GM19463 (cell line): Measurements from ENCODE around the gene ZFPM1.

ENCODE experiments used
- ATAC-seq: cut with Tn5 transposase; IDR thresholded peaks from one replicate; pipeline ENCODE4 v1.9.1; 2021; ENCODE audit warnings: mild to moderate bottlenecking, moderate library complexity; ENCODE audit not compliant: unreplicated experiment

Gene ZFPM1

GRCh38 chr16:88536510-88536909, 83.4 kb downstream of the ZFPM1 start:
- ATAC-seq: no peak

- no peak for ATAC-seq
Observed at GRCh38 chr16:88536971-88537751, 84.1 kb downstream of the ZFPM1 start.

- ATAC-seq: no peak
Observed at GRCh38 chr16:88537859-88538258, 84.8 kb downstream of the ZFPM1 start.

- ATAC-seq: no peak
Observed at GRCh38 chr16:88538366-88539060, 85.4 kb downstream of the ZFPM1 start.

- no peak for ATAC-seq
Observed at GRCh38 chr16:88539261-88539651, 86.2 kb downstream of the ZFPM1 start.

DNA sequence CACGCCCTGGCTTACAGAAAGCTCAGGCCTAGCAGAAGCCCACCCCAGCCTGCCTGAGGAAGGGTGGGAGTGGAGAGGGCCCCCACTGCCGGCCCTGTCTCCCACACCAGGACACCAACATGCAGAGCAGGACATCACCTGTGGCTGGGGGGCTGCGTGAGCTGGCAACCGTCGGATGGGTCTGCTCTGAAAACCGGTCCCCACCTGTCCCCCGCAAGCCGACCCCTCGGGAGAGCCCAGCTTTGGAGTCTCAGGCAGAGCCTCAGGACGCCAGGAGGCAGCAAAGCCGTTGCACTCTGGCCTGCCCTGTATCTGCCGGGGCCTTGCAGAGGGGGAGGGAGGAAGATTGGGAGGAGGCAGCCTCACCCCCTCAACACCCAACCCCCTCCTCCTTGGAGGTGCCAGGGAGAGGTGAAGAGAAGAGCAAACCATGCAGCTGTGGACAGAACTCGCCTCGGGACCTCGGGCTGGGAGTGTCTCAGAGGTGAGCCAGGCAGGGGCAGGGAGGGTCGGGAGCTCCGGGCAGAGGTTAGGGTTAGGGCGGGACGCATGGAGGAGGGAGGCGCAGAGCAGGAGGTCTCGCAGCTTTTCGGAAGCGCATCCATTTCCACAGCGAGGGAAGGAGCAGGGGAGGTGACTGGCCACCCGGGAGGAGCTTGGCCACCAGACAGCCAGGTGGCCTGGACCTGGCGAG, 86.7 kb downstream of the ZFPM1 start:
- no peak for ATAC-seq

DNA sequence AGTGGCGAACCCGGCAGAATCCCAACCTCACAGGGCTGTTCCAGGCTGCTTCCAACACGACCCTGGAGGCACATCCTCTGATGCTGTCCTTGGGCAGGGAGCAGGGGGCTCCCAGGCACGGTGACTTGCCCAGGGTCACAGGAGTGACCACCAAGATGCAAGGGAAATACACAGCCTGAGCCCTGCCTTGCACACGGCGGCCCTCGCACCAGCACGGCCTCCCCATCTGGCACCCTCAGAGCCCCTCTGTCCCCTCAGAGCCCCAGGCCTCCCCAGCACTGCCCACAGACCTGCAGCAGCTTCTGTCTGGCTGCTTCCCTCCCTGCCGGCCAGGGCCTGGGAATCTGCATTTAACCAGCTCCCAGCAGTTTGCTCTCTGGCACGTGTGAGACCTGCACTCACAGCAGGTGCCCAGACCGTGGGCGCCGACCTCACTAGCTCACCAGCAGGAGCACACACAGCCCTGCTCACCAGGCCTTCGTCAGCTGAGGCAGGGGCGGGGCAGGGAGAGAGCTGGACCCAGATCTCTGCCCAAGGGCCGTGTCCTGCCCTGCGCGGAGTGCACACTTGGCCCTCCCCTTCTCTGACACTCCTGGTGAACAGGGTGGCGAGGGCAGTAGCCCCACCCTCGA, 87.4 kb downstream of the ZFPM1 start:
- no peak for ATAC-seq

DNA sequence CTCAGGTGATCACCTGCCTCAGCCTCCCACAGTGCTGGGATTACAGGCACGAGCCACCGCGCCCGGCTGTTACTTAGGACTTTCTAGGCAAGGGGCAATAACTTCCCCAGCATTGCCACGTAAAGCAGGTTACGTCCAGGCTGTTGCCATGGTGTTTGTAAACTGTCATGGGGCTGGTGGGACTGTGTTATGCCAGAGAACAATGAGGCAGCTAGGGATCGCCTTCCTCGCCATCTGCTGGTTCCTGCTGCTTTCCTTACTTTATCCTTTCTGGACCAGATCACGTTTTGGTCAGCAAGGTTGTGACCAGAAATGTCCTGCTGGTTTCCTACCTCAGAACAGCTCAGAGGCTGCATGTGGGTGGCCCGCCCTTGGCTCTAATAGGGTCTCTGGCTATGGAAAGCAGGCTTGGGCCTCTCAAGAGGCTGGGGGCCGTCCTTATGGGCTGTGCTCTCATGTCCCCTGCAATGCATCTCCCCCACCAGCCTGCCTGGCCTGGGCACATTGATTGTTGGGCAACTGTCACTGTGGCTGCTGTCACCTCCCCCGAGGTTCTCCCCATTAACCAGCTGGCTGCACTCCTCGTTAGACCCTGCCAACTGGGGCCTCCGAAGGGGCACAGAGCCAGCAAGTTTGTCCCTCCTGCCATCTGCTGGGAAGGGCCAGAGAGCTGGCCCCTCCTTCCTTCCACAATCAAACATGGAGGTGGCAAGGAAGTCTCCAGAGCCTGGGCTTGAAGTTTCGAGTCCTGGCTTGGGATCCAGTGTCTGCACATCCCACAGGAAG, 88.9 kb downstream of the ZFPM1 start:
- ATAC-seq: no peak

DNA sequence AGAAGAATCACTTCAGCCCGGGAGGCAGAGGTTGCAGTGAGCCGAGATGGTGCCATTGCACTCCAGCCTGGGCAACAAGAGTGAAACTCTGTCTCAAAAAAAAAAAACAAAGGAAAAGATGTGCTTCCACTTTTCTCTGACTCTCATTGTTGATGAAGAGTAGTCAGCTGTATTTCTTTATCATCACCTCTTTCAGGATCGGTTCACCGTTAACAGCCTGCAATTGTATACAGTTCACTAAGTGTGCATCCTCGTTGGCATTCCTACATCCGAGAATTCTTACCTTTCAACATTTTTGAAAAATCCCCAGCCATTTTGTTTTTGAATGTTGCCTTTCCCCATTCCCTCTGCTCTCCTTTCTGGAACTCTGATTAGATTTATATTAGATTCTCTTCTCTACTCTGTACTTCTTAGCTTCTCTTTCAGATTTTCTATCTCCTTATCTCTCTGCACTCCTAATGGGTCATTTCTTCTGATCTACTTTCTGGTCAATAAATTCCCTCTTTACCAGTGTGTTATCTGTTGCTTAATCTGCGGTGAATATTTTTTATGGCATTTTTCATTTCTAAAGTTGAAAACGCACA, 90.2 kb downstream of the ZFPM1 start:
- ATAC-seq: no peak

DNA sequence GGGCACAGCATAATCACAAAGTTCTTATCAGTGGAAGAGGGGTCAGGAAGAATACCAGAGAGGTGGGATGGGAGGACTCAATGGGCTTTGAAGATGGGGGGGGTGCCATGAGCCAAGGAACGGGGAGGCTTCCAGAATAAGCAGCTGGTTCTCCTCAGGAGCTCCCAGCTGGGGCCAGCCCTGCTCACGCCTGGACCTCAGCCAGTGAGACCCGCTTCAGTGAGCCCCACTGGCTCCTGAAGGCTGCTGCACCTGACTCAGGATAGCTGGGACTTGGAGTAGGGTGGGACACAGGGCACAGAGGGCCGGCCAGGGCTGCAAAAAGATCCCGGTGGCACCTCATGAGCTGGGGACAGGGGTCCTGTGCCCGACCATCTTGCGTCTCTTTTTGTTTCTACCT, 92.7 kb downstream of the ZFPM1 start:
- ATAC-seq: no peak

DNA sequence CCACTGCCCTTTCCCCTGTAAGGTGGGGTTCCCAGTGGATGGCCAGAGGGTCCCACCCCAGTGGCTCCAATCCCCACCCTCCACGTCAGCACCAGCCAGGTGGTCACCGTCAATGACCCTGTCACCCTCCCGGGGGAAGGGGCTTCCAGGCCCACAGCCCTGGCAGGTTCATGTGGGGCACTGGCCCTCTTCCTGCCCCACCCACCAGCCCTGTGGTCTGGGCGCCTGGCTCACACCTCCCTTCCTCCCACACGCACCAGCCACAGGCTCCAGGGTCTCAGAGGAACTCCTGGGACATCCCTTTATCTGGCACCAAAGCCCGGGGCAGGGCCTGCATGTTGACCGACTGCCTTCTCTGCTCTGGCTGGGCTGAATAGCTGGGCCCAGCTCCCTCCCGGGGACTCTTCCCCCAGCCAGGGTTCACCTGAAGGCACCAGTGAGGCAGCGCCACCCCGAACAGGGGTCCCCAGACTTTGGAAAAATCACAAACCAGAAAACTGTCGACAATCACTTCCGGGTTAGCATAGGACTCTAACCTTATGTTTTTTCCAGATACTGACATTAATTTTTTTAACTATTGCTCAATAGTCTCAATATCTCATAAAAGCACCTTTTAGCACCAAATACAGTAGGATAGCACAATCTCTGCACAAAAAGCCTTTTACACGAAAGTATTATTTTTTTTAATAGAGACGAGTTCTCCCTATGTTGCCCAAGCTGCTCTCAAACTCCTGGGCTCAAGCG, 95.2 kb downstream of the ZFPM1 start:
- no peak for ATAC-seq

GRCh38 chr16:88548985-88549384, 95.9 kb downstream of the ZFPM1 start:
- no peak for ATAC-seq

GRCh38 chr16:88549671-88550245, 96.7 kb downstream of the ZFPM1 start:
- no peak for ATAC-seq

- ATAC-seq: no peak
Observed at GRCh38 chr16:88550246-88550661, 97.2 kb downstream of the ZFPM1 start.

- ATAC-seq: no peak
Observed at GRCh38 chr16:88552166-88552565, 99.1 kb downstream of the ZFPM1 start.

DNA sequence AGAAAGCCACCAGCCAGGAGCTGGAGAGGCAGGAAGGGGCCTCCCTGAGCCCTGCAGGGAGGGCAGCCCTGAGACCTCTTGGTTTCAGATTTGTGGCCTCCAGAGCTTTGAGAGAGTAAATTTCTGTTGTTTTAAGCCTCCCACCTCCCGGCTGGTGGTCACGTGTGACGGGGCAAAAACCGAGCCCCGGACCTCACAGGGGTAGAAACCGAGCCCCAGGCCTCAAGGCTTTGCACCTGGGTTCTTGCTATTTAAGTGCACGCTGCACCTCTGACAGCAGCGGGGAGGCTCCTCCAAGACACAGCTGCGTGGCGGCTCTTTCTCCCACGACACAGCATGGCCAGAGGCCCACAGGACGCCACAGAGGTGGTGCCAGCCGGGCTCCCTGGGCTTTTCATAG, 99.7 kb downstream of the ZFPM1 start:
- ATAC-seq: no peak

DNA sequence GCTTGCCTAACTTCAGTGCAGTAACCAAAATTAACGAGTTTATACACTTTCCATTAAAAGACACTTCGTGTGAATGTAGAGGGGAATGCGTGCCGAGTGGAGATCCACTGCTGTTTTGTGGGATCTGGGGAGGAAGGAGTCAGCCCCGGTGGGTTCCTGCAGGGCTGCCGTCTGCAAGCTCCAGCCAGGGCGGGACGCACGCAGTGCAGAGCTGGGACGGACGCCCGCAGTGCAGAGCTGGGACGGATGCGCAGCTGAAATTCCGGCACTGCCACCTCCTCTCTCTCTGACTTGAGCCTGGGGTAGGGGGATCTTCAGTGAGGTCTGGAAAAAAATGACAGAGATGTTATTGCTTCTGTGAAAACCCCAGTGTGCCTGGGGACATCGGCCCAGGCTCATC, 100.7 kb downstream of the ZFPM1 start:
- no peak for ATAC-seq

- ATAC-seq: no peak
Observed at GRCh38 chr16:88554711-88555264, 101.7 kb downstream of the ZFPM1 start.
